A673 (cell line): ENCODE data around the gene ZNF124.

Experiments
- CTCF ChIP-seq: fragments of 300-800, 200-600 bp; sonication (generic); conservative IDR thresholded peaks from 2 replicates; pipeline ENCODE4 v1.5.1; 2017; ENCODE audit warnings: low read depth, mild to moderate bottlenecking, antibody characterized with exemption, low read length, moderate library complexity, mixed read lengths
- EZH2 ChIP-seq: fragments of 200-600 bp; sonication (generic); IDR thresholded peaks from 2 replicates; pipeline ENCODE4 v1.6.1; 2017; ENCODE audit warnings: borderline replicate concordance, low read depth, mild to moderate bottlenecking, mixed read lengths, antibody characterized with exemption, low read length; ENCODE audit not compliant: poor library complexity, severe bottlenecking

- TF ChIP-seq EZH2, result no peak
- no peak for TF ChIP-seq CTCF
These were observed 40.2 kb upstream of the ZNF124 start for GRCh38 chr1:247212012-247212411.
